Kidney (tissue), 14 donors: ENCODE measurements around the gene SERINC2. TPM values are rescaled to one million over a fixed set of nuclear protein-coding genes. Genes with fewer than 3 reads are reported as not detected.

ENCODE experiments used
- DNase-seq, 5 donors: peaks; one replicate each; pipeline ENCODE4 v3.0.0-alpha.2; 2013 to 2020
- FAIRE-seq: peaks from 2 replicates; lab custom pipeline; 2012; peaks lifted over from hg19 to GRCh38; lab: Jason Lieb, UNC
- H3K27ac ChIP-seq, 2 donors: one replicate each; pipeline ENCODE4 v1.7.0; 2013; ENCODE audit warnings: low read depth in 2 of 2, low read length in 2 of 2, inconsistent platforms in 1 of 2
- H3K27me3 ChIP-seq: one replicate; pipeline ENCODE4 v1.7.1; 2013; ENCODE audit warnings: low read length, inconsistent platforms; ENCODE audit not compliant: control insufficient read depth, insufficient read depth
- H3K36me3 ChIP-seq, 3 donors: one replicate each; pipeline versions ENCODE4 v1.7.0 to v1.7.1; 2013; ENCODE audit warnings: low read length in 3 of 3, control low read depth in 1 of 3, inconsistent platforms in 1 of 3; ENCODE audit not compliant: insufficient read depth in 3 of 3, control insufficient read depth in 2 of 3
- H3K4me1 ChIP-seq, 3 donors: one replicate each; pipeline versions ENCODE4 v1.7.0 to v1.7.1; 2013; ENCODE audit warnings: low read length in 3 of 3, inconsistent platforms in 1 of 3, low read depth in 1 of 3; ENCODE audit not compliant: control insufficient read depth in 2 of 3, insufficient read depth in 2 of 3
- H3K4me3 ChIP-seq, 3 donors: one replicate each; pipeline versions ENCODE4 v1.7.0 to v1.8.1; 2013; ENCODE audit warnings: low read length in 3 of 3, control low read depth in 1 of 3, inconsistent platforms in 1 of 3
- H3K9ac ChIP-seq, 3 donors: one replicate each; pipeline versions ENCODE4 v1.7.0 to v1.7.1; 2013; ENCODE audit warnings: low read length in 3 of 3, control low read depth in 1 of 3, inconsistent platforms in 1 of 3
- H3K9me3 ChIP-seq, 3 donors: one replicate each; pipeline versions ENCODE4 v1.7.0 to v1.7.1; 2013; ENCODE audit warnings: low read length in 3 of 3, control low read depth in 1 of 3, inconsistent platforms in 1 of 3; ENCODE audit not compliant: control insufficient read depth in 2 of 3, insufficient read depth in 1 of 3
- intact Hi-C: fragments of 100-400 bp; cut with DNase I; formaldehyde crosslinking; loops from one replicate; pipeline ENCODE4 v1.11.1; 2022
- polyA plus RNA-seq: library from polyadenylated mRNA; stranded (reverse); fragments of 350-450 nt; fragmentation: Illumina TruSeq; extraction: RNeasy Lipid Tissue Mini Kit (QIAGEN cat#74804); gene quantifications from one replicate; pipeline ENCODE4 v1.2.3, GENCODE V29; 2014; ENCODE audit warnings: low read depth, low replicate concordance; ENCODE audit not compliant: insufficient read depth
- total RNA-seq: library from RNA; stranded (reverse); fragmentation: NEBNext Ultra II Directional; extraction: Animal tissue kit (Norgen Biotek cat#: 25700); gene quantifications from one replicate; pipeline ENCODE4 v1.2.1, GENCODE V29; 2021
- TF ChIP-seq, protein P1 (sequence below): IDR thresholded peaks from 3 replicates; pipeline ENCODE4 v1.5.1; 2012; ENCODE audit warnings: mild to moderate bottlenecking, moderate library complexity, borderline replicate concordance; ENCODE audit not compliant: insufficient read depth; ENCODE audit errors: extremely low read depth
- donor health status: control.
- donor health status: control.
- donor health status: control.
- donor health status: control.
- donor health status: control.
- donor health status: DM: yes; HTN: yes; CAD: no.
- donor health status: Normal renal cell carcinoma (clear cell type).

Gene SERINC2
- total and polyA plus RNA-seq, 2 donors from 2014 or later: 99.2 to 126 TPM

DNA sequence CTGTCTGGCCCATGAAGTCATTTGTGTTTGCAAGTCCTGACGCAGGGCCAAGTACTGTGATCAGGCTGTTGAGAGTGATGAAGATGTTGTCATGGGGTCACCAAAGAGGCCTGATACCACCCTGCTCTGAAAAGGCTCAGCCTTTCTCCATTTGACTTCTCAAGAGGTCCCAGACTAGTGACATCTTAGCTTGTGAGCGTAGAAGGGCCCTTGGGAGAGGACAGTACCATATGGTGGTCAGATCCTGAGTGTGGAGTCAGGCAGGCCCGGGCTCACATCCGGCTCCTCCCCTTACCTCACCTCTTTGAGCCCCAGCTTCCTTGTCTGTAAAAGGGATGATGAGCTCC, 29.6 kb downstream of the SERINC2 start:
- H3K9ac ChIP-seq: no peak overlapping the region
- H3K27ac ChIP-seq: no peak overlapping the region
- TF ChIP-seq, protein P1, sequence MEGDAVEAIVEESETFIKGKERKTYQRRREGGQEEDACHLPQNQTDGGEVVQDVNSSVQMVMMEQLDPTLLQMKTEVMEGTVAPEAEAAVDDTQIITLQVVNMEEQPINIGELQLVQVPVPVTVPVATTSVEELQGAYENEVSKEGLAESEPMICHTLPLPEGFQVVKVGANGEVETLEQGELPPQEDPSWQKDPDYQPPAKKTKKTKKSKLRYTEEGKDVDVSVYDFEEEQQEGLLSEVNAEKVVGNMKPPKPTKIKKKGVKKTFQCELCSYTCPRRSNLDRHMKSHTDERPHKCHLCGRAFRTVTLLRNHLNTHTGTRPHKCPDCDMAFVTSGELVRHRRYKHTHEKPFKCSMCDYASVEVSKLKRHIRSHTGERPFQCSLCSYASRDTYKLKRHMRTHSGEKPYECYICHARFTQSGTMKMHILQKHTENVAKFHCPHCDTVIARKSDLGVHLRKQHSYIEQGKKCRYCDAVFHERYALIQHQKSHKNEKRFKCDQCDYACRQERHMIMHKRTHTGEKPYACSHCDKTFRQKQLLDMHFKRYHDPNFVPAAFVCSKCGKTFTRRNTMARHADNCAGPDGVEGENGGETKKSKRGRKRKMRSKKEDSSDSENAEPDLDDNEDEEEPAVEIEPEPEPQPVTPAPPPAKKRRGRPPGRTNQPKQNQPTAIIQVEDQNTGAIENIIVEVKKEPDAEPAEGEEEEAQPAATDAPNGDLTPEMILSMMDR: no peak
- intact Hi-C loops: no loop called here
- DNase-seq: no peak
- no peaks in the 10 kb centered on the region for H3K27me3 ChIP-seq
- H3K36me3 ChIP-seq: no peaks in the 10 kb centered on the region
- H3K4me1 ChIP-seq: peaks cover 0 to 2% (median 0%) of the 10 kb centered on the region in 3 donors
- H3K9me3 ChIP-seq: peaks cover 0 to 9% (median 0%) of the 10 kb centered on the region in 3 donors
- no peak for FAIRE-seq
- H3K4me3 ChIP-seq: no peak overlapping the region

- no peak overlapping the region for H3K9ac ChIP-seq
- no peak overlapping the region for H3K27ac ChIP-seq
- no peaks in the 10 kb centered on the region for H3K27me3 ChIP-seq
- no peak for FAIRE-seq
- peaks cover 0 to 9% (median 0%) of the 10 kb centered on the region in 3 donors for H3K9me3 ChIP-seq
- intact Hi-C loops: no loop called here
- H3K36me3 ChIP-seq: no peaks in the 10 kb centered on the region
- DNase-seq: no peak
- H3K4me1 ChIP-seq: peaks cover 0 to 2% (median 0%) of the 10 kb centered on the region in 3 donors
- H3K4me3 ChIP-seq: no peak overlapping the region
- TF ChIP-seq, protein P1: no peak
Measured at GRCh38 chr1:31443673-31444072, 30.7 kb downstream of the SERINC2 start.

- DNase-seq: no peak
- no peaks in the 10 kb centered on the region for H3K36me3 ChIP-seq
- peaks cover 0 to 2% (median 0%) of the 10 kb centered on the region in 3 donors for H3K4me1 ChIP-seq
- intact Hi-C loops: no loop called here
- H3K27me3 ChIP-seq: no peaks in the 10 kb centered on the region
- H3K27ac ChIP-seq: no peak overlapping the region
- H3K4me3 ChIP-seq: no peak overlapping the region
- no peak overlapping the region for H3K9ac ChIP-seq
- TF ChIP-seq, protein P1: no peak
- H3K9me3 ChIP-seq: peaks cover 0 to 9% (median 0%) of the 10 kb centered on the region in 3 donors
- no peak for FAIRE-seq
Measured at GRCh38 chr1:31444725-31445448, 31.9 kb downstream of the SERINC2 start.
